SK-N-SH treated with all-trans-retinoic acid at 6 μM for 48 hours (cell line): ENCODE results near the gene PCNP.

ENCODE experiments used
- ATAC-seq: fragments of 200-7000 bp; cut with Tn5 transposase; 3 replicates; pipeline ENCODE4 v1.9.1; 2020; ENCODE audit warnings: mild to moderate bottlenecking, moderate library complexity
- BACH2 ChIP-seq: fragments of 250-450 bp; sonication (Bioruptor Pico); IDR thresholded peaks from 2 replicates; pipeline ENCODE4 v1.9.0; 2021; ENCODE audit warnings: mild to moderate bottlenecking, borderline replicate concordance
- CREB5 ChIP-seq: fragments of 250-450 bp; sonication (Bioruptor Pico); IDR thresholded peaks from 2 replicates; pipeline ENCODE4 v1.5.1; 2020; ENCODE audit warnings: low read depth, mild to moderate bottlenecking, moderate library complexity
- CSDC2 ChIP-seq: fragments of 250-450 bp; sonication (Bioruptor Pico); IDR thresholded peaks from 2 replicates; pipeline ENCODE4 v1.5.0; 2020; ENCODE audit warnings: mild to moderate bottlenecking, moderate library complexity
- ESRRG ChIP-seq: fragments of 250-450 bp; sonication (Bioruptor Pico); IDR thresholded peaks from 2 replicates; pipeline ENCODE4 v1.6.1; 2021; ENCODE audit warnings: mild to moderate bottlenecking
- ISL1 ChIP-seq: fragments of 250-450 bp; sonication (Bioruptor Pico); IDR thresholded peaks from 2 replicates; pipeline ENCODE4 v2.1.2; 2022; ENCODE audit warnings: mild to moderate bottlenecking, moderate library complexity
- OSR1 ChIP-seq: fragments of 250-450 bp; sonication (Bioruptor Pico); IDR thresholded peaks from 2 replicates; pipeline ENCODE4 v1.8.0; 2022; ENCODE audit warnings: moderate library complexity, mild to moderate bottlenecking, inconsistent platforms
- PATZ1 ChIP-seq: fragments of 250-450 bp; sonication (Bioruptor Pico); IDR thresholded peaks from 2 replicates; pipeline ENCODE4 v1.8.0; 2020; ENCODE audit warnings: mild to moderate bottlenecking, moderate library complexity, borderline replicate concordance
- POU6F1 ChIP-seq: fragments of 250-450 bp; sonication (Bioruptor Pico); IDR thresholded peaks from 2 replicates; pipeline ENCODE4 v1.8.0; 2021; ENCODE audit warnings: low read depth, mild to moderate bottlenecking, moderate library complexity, borderline replicate concordance
- RARB ChIP-seq: fragments of 250-450 bp; sonication (Bioruptor Pico); IDR thresholded peaks from 2 replicates; pipeline ENCODE4 v1.8.0; 2021; ENCODE audit warnings: mild to moderate bottlenecking, moderate library complexity
- SNAI2 ChIP-seq: fragments of 250-450 bp; sonication (Bioruptor Pico); IDR thresholded peaks from 2 replicates; pipeline ENCODE4 v1.5.0; 2020; ENCODE audit warnings: mild to moderate bottlenecking, moderate library complexity
- TCF4 ChIP-seq: fragments of 250-450 bp; sonication (Bioruptor Pico); IDR thresholded peaks from 2 replicates; pipeline ENCODE4 v1.8.0; 2021; ENCODE audit warnings: mild to moderate bottlenecking, moderate library complexity, borderline replicate concordance
- TSHZ2 ChIP-seq: fragments of 250-450 bp; sonication (Bioruptor Pico); IDR thresholded peaks from 2 replicates; pipeline ENCODE4 v1.5.0; 2020; ENCODE audit warnings: mild to moderate bottlenecking, moderate library complexity
- ZFP30 ChIP-seq: fragments of 450-650 bp; formaldehyde crosslinking; IDR thresholded peaks from 2 replicates; pipeline ENCODE4 v1.5.0; 2022; ENCODE audit warnings: mild to moderate bottlenecking, moderate library complexity
- ZNF565 ChIP-seq: fragments of 450-650 bp; formaldehyde crosslinking; conservative IDR thresholded peaks from 2 replicates; pipeline ENCODE4 v1.5.0; 2020; ENCODE audit warnings: low read depth, mild to moderate bottlenecking, moderate library complexity
- ZNF8 ChIP-seq: fragments of 450-650 bp; formaldehyde crosslinking; IDR thresholded peaks from 2 replicates; pipeline ENCODE4 v1.5.0; 2020; ENCODE audit warnings: mild to moderate bottlenecking, moderate library complexity

Gene PCNP

GRCh38 chr3:101577286-101577685, 3.3 kb downstream of the PCNP start:
- TF ChIP-seq ISL1 (CRISPR knock-in tag), result no peak
- TF ChIP-seq BACH2, result no peak
- no peak for TF ChIP-seq TSHZ2 (CRISPR knock-in tag)
- no peak for TF ChIP-seq PATZ1
- TF ChIP-seq ZNF8, result no peak
- no peak for ATAC-seq

GRCh38 chr3:101588616-101589015, 14.6 kb downstream of the PCNP start:
- TF ChIP-seq CSDC2 (CRISPR knock-in tag) (no peak), ZNF8 (no peak), TSHZ2 (CRISPR knock-in tag) (no peak), OSR1 (CRISPR knock-in tag) (no peak), ISL1 (CRISPR knock-in tag) (no peak), ZNF565 (CRISPR knock-in tag) (no peak), RARB (CRISPR knock-in tag) (no peak), SNAI2 (CRISPR knock-in tag) (no peak), ZFP30 (no peak)
- ATAC-seq, result no peak

- TF ChIP-seq POU6F1 (CRISPR knock-in tag), result no peak
- TF ChIP-seq ESRRG (CRISPR knock-in tag), result no peak
- TF ChIP-seq PATZ1, result no peak
- ATAC-seq, result no peak
These were observed 17.1 kb downstream of the PCNP start for GRCh38 chr3:101591071-101591470.

GRCh38 chr3:101602731-101603130, 28.8 kb downstream of the PCNP start:
- TF ChIP-seq TCF4 (CRISPR knock-in tag) (no peak), CREB5 (CRISPR knock-in tag) (no peak), TSHZ2 (CRISPR knock-in tag) (no peak)
- ATAC-seq, result no peak
